Measurements from ENCODE around the gene BIK. TPM values are rescaled to one million over a fixed set of nuclear protein-coding genes. Genes with fewer than 3 reads are reported as not detected.

The BIK gene
- total RNA-seq, 2 donors from 2014 or later: not detected

DNA sequence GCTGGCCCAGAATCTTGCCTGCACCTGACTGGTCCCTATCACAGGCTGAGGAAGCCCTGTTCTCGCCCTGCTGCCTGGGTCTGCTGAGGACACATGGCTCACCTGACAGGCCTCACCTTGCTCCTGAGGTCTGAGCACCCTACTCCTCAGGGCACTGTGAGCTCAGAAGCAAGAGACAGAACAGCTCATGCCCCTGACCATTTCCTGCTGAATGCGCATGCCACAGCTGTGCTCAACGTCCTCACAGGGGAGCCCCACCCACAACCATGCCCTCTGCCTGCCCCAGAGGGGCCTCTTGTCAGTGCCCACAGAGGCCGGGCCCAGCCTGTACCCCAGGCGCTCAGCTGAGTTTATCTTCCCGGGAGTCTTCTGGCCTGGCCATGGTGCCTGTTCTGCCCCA is 38.0 kb downstream of the BIK start:
- TF ChIP-seq CTCF (IDR thresholded peaks at IDR 0.05): no peak
- DNase-seq (ENCODE audit: low spot score) (no peak), ATAC-seq (ENCODE audit: insufficient number of reproducible peaks, low FRiP score, low read depth) (no peak)

DNA sequence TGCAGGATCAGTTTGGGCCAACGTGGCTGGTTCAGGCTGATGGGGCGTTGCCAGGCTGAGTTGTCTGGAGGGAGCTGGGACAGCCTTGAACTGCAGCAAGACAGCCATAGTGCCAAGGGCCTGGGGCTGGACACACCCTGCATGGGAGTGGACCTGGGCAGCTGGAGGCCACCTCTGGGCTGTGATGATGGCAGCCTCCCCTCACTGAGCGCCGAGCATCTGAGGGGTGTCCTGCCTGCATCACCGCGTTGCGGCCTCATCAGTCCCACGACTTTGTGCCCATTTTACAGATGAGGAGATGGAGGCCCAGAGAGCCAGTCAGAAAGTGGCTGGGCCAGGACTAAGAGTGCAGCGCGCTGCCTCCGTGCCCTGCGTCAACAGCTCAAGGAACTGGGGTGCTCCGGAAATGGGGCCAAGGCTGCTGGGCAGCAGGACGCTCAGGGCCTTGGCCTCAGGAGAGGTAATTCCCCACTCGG is 40.2 kb downstream of the BIK start:
- H3K4me3 ChIP-seq: peak overlapping the region; percentile 93
- ATAC-seq (ENCODE audit: insufficient number of reproducible peaks, low FRiP score, low read depth) (no peak), DNase-seq (ENCODE audit: low spot score) (no peak)
- no peaks in the 10 kb centered on the region for H3K9me3 ChIP-seq
- H3K27me3 ChIP-seq (replicated peaks; ENCODE audit: insufficient read depth): no peaks in the 10 kb centered on the region
- peak overlapping the region; percentile 6 to 86 for H3K27ac ChIP-seq
- TF ChIP-seq CTCF (IDR thresholded peaks at IDR 0.05): no peak
- peaks cover 14 to 22% of the 10 kb centered on the region in 2 donors for H3K4me1 ChIP-seq (ENCODE audit: control insufficient read depth in 1 of 2, low read depth in 2 of 2)
- H3K36me3 ChIP-seq: no peaks in the 10 kb centered on the region

More for the DNA sequence above, 38.0 kb downstream of the BIK start:
- no peak overlapping the region for H3K27ac ChIP-seq
- no peaks in the 10 kb centered on the region for H3K27me3 ChIP-seq (replicated peaks; ENCODE audit: insufficient read depth)
- peaks cover 7 to 27% of the 10 kb centered on the region in 2 donors for H3K4me1 ChIP-seq (ENCODE audit: control insufficient read depth in 1 of 2, low read depth in 2 of 2)
- H3K36me3 ChIP-seq: no peaks in the 10 kb centered on the region
- no peaks in the 10 kb centered on the region for H3K9me3 ChIP-seq
- H3K4me3 ChIP-seq: no peak overlapping the region

GRCh38 chr22:43151251-43152002 is 40.9 kb downstream of the BIK start, which contains the start of gene TSPO:
TSPO (plus strand) TSS chr22:43151559; CDS start chr22:43159239, 7,680 bp downstream.
- H3K27me3 ChIP-seq (replicated peaks; ENCODE audit: insufficient read depth): no peaks in the 10 kb centered on the region
- no peak for TF ChIP-seq CTCF (IDR thresholded peaks at IDR 0.05)
- peak within 1 kb of the TSS; percentile 55 to 86 for H3K27ac ChIP-seq
- H3K9me3 ChIP-seq: no peaks in the 10 kb centered on the region
- H3K4me3 ChIP-seq: peak within 1 kb of the TSS; percentile 93
- peaks cover 14 to 22% of the 10 kb centered on the region in 2 donors for H3K4me1 ChIP-seq (ENCODE audit: control insufficient read depth in 1 of 2, low read depth in 2 of 2)
- no peaks in the 10 kb centered on the region for H3K36me3 ChIP-seq
- DNase-seq (ENCODE audit: low spot score) (peak; percentile 43), ATAC-seq (ENCODE audit: insufficient number of reproducible peaks, low FRiP score, low read depth) (peak; percentile 67)

GRCh38 chr22:43152003-43152356 is 41.4 kb downstream of the BIK start:
- H3K4me3 ChIP-seq: peak overlapping the region; percentile 93
- H3K4me1 ChIP-seq (ENCODE audit: control insufficient read depth in 1 of 2, low read depth in 2 of 2): peaks cover 14 to 22% of the 10 kb centered on the region in 2 donors
- H3K9me3 ChIP-seq: no peaks in the 10 kb centered on the region
- H3K27ac ChIP-seq: peak overlapping the region; percentile 55 to 86
- H3K27me3 ChIP-seq (replicated peaks; ENCODE audit: insufficient read depth): no peaks in the 10 kb centered on the region
- no peak for TF ChIP-seq CTCF (IDR thresholded peaks at IDR 0.05)
- no peak for DNase-seq (ENCODE audit: low spot score)
- H3K36me3 ChIP-seq: no peaks in the 10 kb centered on the region
- no peak for ATAC-seq (ENCODE audit: insufficient number of reproducible peaks, low FRiP score, low read depth)

GRCh38 chr22:43152357-43153071 is 42.0 kb downstream of the BIK start:
- ATAC-seq (ENCODE audit: insufficient number of reproducible peaks, low FRiP score, low read depth) (no peak), DNase-seq (ENCODE audit: low spot score) (peak; percentile 50)
- no peak for TF ChIP-seq CTCF (IDR thresholded peaks at IDR 0.05)
- Histone ChIP-seq H3K9me3 (no peaks in the 10 kb centered on the region), H3K36me3 (no peaks in the 10 kb centered on the region), H3K27ac (peak overlapping the region; percentile 55 to 86), H3K27me3 (replicated peaks; ENCODE audit: insufficient read depth) (no peaks in the 10 kb centered on the region), H3K4me3 (peak overlapping the region; percentile 93), H3K4me1 (ENCODE audit: control insufficient read depth in 1 of 2, low read depth in 2 of 2) (peaks cover 14 to 22% of the 10 kb centered on the region in 2 donors)

Measured in thoracic aorta (tissue), 2 donors.